Nephron (organoid): ENCODE results near the gene DGKE.

Source experiments
- H3K27ac Mint-ChIP-seq, 3 experiments: 2 replicates each; pipeline ENCODE4 v1.8.0; 2020; ENCODE audit warnings: mixed read lengths in 3 of 3, mild to moderate bottlenecking in 2 of 3, moderate library complexity in 1 of 3
- H3K27me3 Mint-ChIP-seq: 2 replicates; pipeline ENCODE4 v1.8.0; 2021; ENCODE audit warnings: low read depth, mild to moderate bottlenecking, moderate library complexity, mixed read lengths
- H3K36me3 Mint-ChIP-seq: 2 replicates; pipeline ENCODE4 v1.8.0; 2020; ENCODE audit warnings: low read depth, mixed read lengths
- H3K4me1 Mint-ChIP-seq: 2 replicates; pipeline ENCODE4 v1.8.0; 2020; ENCODE audit warnings: mixed read lengths
- H3K4me3 Mint-ChIP-seq, 3 experiments: 2 replicates each; pipeline ENCODE4 v1.8.0; 2020; ENCODE audit warnings: mild to moderate bottlenecking in 3 of 3, mixed read lengths in 3 of 3, moderate library complexity in 2 of 3
- H3K9me3 Mint-ChIP-seq: 2 replicates; pipeline ENCODE4 v1.8.0; 2020; ENCODE audit warnings: mixed read lengths
- TF ChIP-seq, protein P1 (sequence below), 3 experiments: fragments of 200-600 bp; sonication (generic); IDR thresholded peaks; one replicate each; pipeline ENCODE4 v1.5.0; 2021; ENCODE audit warnings: antibody characterized with exemption in 3 of 3; ENCODE audit not compliant: unreplicated experiment in 3 of 3

The DGKE gene

DNA sequence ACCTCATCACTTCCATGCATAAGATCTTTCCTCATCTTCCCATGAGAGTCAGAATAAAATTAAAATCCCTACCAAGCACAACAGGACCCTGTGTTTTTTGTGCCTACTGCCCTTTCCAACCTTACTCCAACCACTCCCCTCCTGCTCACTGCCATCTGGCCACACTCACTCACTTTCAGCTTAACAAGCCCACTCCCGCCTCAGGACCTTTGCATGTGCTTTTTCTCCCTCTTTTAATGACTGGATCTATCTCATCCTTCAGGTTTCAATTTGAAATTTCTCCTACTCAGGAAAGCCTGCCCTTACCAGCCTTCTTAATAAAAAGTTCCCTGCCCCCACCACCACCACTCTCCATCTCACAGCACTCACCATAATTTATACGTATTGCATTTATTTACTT, 14.9 kb upstream of the DGKE start:
- peaks cover 11% of the 10 kb centered on the region for H3K27me3 Mint-ChIP-seq
- H3K9me3 Mint-ChIP-seq, result no peaks in the 10 kb centered on the region
- H3K4me1 Mint-ChIP-seq, result peaks cover 1% of the 10 kb centered on the region

DNA sequence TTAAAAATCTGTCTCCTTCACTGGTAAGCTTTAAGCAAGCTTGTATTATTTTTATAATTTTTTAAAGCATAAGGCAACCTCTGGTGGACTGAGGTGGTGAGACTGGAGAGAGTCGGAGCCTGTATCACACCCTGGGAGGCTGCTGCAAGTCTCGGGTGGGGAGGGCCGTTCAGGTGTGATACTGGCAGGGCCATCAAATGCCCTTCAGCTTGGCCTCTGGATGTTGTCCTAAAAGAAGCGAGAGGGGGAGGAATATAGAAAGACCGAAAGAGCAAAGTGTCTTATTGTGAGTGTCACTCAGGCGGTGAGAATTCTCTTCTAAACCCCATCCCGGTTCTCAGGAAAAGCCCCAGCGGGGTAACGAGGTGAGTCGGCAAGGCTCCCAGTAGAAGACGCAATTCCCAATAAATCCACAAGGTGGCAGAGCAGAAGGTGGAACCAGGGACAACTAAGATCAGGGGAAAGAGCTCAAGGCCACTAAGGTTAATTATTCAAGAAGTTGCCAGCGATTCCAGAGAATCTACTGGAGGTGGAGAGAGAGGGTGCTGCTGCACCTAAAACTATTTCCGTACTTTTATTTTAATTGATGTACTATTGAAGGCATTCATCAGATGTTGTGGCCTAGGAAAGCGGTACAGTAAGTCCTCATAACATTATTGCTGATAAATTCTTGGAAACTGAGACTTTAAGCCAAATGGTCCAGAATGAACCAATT, 14.4 kb upstream of the DGKE start:
- no peaks in the 10 kb centered on the region for H3K4me1 Mint-ChIP-seq
- TF ChIP-seq, protein P1, sequence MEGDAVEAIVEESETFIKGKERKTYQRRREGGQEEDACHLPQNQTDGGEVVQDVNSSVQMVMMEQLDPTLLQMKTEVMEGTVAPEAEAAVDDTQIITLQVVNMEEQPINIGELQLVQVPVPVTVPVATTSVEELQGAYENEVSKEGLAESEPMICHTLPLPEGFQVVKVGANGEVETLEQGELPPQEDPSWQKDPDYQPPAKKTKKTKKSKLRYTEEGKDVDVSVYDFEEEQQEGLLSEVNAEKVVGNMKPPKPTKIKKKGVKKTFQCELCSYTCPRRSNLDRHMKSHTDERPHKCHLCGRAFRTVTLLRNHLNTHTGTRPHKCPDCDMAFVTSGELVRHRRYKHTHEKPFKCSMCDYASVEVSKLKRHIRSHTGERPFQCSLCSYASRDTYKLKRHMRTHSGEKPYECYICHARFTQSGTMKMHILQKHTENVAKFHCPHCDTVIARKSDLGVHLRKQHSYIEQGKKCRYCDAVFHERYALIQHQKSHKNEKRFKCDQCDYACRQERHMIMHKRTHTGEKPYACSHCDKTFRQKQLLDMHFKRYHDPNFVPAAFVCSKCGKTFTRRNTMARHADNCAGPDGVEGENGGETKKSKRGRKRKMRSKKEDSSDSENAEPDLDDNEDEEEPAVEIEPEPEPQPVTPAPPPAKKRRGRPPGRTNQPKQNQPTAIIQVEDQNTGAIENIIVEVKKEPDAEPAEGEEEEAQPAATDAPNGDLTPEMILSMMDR (IDR thresholded peaks at IDR 0.05; ENCODE audit: unreplicated experiment in 3 of 3), result peak; percentile 84 to 89 (median 88)
- peaks cover 3% of the 10 kb centered on the region for H3K36me3 Mint-ChIP-seq
- no peak overlapping the region for H3K4me3 Mint-ChIP-seq
- no peaks in the 10 kb centered on the region for H3K9me3 Mint-ChIP-seq
- no peak overlapping the region for H3K27ac Mint-ChIP-seq
- peaks cover 11% of the 10 kb centered on the region for H3K27me3 Mint-ChIP-seq

More for the DNA sequence above, 14.9 kb upstream of the DGKE start:
- TF ChIP-seq, protein P1 (IDR thresholded peaks at IDR 0.05; ENCODE audit: unreplicated experiment in 3 of 3), result no peak
- no peak overlapping the region for H3K27ac Mint-ChIP-seq
- H3K4me3 Mint-ChIP-seq, result no peak overlapping the region
- H3K36me3 Mint-ChIP-seq, result no peaks in the 10 kb centered on the region

DNA sequence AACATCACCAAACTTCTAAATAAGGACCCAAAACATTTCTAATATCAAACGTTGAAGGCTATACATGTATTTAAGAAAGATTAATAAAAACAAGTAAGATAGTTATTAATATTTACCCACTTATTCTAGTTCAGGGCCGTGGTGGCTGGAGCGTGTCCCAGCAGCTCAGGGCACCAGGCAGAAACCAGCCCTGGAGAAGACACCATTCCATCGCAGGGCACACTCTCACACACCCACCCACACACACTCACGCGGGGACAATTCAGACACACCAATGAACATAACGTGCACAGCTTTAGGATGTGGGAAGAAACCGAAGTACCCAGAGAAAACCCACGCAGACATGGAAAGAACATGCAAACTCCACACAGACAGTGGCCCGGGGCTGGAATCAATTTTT, 13.7 kb upstream of the DGKE start:
- Mint-ChIP-seq H3K4me3 (no peak overlapping the region), H3K27me3 (peaks cover 11% of the 10 kb centered on the region), H3K9me3 (no peaks in the 10 kb centered on the region), H3K27ac (no peak overlapping the region), H3K36me3 (peaks cover 3% of the 10 kb centered on the region), H3K4me1 (no peaks in the 10 kb centered on the region)
- TF ChIP-seq, protein P1 (IDR thresholded peaks at IDR 0.05; ENCODE audit: unreplicated experiment in 3 of 3), result no peak

DNA sequence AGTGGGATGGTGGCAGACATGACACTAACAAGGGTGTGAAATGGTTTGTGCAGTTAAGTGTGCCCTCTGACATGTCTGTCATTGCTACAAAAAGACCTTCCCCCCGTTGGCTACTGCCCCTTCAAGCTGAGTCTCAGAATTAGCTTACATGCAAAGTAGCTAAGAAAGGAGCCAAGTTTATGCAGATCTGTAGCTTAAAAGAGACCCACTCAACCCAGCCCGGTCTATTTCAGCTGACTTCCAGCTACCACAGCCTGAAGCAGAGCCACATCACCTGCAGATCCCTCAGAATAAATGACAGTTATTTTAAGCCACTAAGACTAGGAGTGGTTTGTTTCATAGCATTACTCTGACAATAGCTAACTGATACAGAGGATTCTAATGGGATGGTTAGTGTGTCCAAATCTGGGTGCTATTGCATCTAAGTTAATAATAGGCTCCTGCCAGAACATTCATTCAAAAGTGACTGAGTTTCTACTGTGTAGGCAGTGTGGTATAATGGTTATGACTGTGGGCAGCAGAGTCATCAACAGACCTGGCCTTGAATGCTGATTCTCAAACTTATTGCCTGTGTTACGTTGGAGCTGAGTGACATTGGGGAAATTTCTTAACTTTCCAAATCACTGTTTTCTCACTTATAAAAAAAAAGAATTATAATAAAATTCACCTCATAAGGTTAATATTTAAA, 12.0 kb upstream of the DGKE start:
- TF ChIP-seq, protein P1 (IDR thresholded peaks at IDR 0.05; ENCODE audit: unreplicated experiment in 3 of 3), result no peak
- Mint-ChIP-seq H3K4me3 (no peak overlapping the region), H3K9me3 (no peaks in the 10 kb centered on the region), H3K27ac (no peak overlapping the region), H3K27me3 (peaks cover 11% of the 10 kb centered on the region), H3K36me3 (peaks cover 3% of the 10 kb centered on the region), H3K4me1 (no peaks in the 10 kb centered on the region)

DNA sequence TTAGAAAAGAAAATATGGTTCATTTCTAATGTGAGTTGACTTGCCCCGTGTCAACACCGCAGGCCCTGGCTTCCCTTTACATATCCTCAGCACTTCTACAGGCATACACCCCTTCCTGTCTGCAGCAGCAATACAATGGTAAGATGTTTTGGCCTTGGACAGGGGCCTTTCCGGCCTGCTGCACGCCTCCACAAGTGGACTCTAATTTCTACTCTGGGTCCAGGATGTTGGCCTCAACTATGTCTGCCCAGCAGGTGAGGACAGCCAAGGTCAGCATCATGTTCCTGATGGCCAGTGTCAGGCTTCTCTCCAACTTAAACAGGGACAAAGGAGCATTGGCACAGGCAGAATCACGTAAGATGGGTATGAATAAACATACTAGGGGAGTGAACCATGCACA, 11.2 kb upstream of the DGKE start:
- no peak overlapping the region for H3K27ac Mint-ChIP-seq
- H3K9me3 Mint-ChIP-seq, result no peaks in the 10 kb centered on the region
- H3K36me3 Mint-ChIP-seq, result peaks cover 3% of the 10 kb centered on the region
- peaks cover 11% of the 10 kb centered on the region for H3K27me3 Mint-ChIP-seq
- TF ChIP-seq, protein P1 (IDR thresholded peaks at IDR 0.05; ENCODE audit: unreplicated experiment in 3 of 3), result no peak
- no peaks in the 10 kb centered on the region for H3K4me1 Mint-ChIP-seq
- H3K4me3 Mint-ChIP-seq, result no peak overlapping the region
